Measurements from ENCODE around the gene ARHGAP18. TPM values are rescaled to one million over a fixed set of nuclear protein-coding genes. Genes with fewer than 3 reads are reported as not detected.

Gene ARHGAP18
- total and polyA plus RNA-seq, 2 experiments from 2014 or later = 12.5 to 23.8 TPM

GRCh38 chr6:129707028-129707427 lies 2.9 kb downstream of the ARHGAP18 start:
- peaks cover 37% of the 10 kb centered on the region for H3F3A ChIP-seq (ENCODE audit: insufficient read depth)
- 0 out of 2 replicates have a peak, but pooled peaks cover 6% of the 10 kb centered on the region for H3K36me3 ChIP-seq (ENCODE audit: low read depth)
- H3K27ac ChIP-seq = no peak overlapping the region
- H3K79me2 ChIP-seq (ENCODE audit: insufficient read depth) = peaks cover 74% of the 10 kb centered on the region
- no peak overlapping the region for H2AFZ ChIP-seq
- no peak overlapping the region for H3K9ac ChIP-seq
- 90 to 93% methylated on average over 6 of the region's 6 CpGs for WGBS, 2 experiments (ENCODE audit: low coverage in 1 of 2, low lambda C conversion rate in 2 of 2, missing lambda C conversion rate in 2 of 2)
- in situ Hi-C loops (cut with MboI) = no loop called here
- no peak overlapping the region for H3K4me2 ChIP-seq (ENCODE audit: unreplicated experiment)
- no peak for DNase-seq
- no peaks in the 10 kb centered on the region for H4K20me1 ChIP-seq (ENCODE audit: insufficient read depth)
- TF ChIP-seq EZH2phosphoT487 (IDR thresholded peaks at IDR 0.05; ENCODE audit: insufficient read depth, low read depth) = no peak
- TF ChIP-seq EZH2 (IDR thresholded peaks at IDR 0.05; ENCODE audit: insufficient read depth, poor library complexity, severe bottlenecking) = no peak
- H3K4me1 ChIP-seq (ENCODE audit: insufficient read depth) = peaks cover 30% of the 10 kb centered on the region
- H3K9me3 ChIP-seq (ENCODE audit: low read depth) = no peaks in the 10 kb centered on the region
- H3K27me3 ChIP-seq (replicated peaks; ENCODE audit: insufficient read depth) = no peaks in the 10 kb centered on the region
- no peak overlapping the region for H3K4me3 ChIP-seq
- no peaks in the 10 kb centered on the region for H3K9me2 ChIP-seq (ENCODE audit: insufficient read depth)

- no peak overlapping the region for H3K4me2 ChIP-seq (ENCODE audit: unreplicated experiment)
- H2AFZ ChIP-seq = no peak overlapping the region
- no peak overlapping the region for H3K27ac ChIP-seq
- H3F3A ChIP-seq (ENCODE audit: insufficient read depth) = peaks cover 50% of the 10 kb centered on the region
- no peaks in the 10 kb centered on the region for H3K27me3 ChIP-seq (replicated peaks; ENCODE audit: insufficient read depth)
- H3K9me2 ChIP-seq (ENCODE audit: insufficient read depth) = no peaks in the 10 kb centered on the region
- TF ChIP-seq EZH2phosphoT487 (IDR thresholded peaks at IDR 0.05; ENCODE audit: insufficient read depth, low read depth) = no peak
- no peak for TF ChIP-seq EZH2 (IDR thresholded peaks at IDR 0.05; ENCODE audit: insufficient read depth, poor library complexity, severe bottlenecking)
- no peaks in the 10 kb centered on the region for H4K20me1 ChIP-seq (ENCODE audit: insufficient read depth)
- no peak overlapping the region for H3K9ac ChIP-seq
- H3K79me2 ChIP-seq (ENCODE audit: insufficient read depth) = peaks cover 81% of the 10 kb centered on the region
- H3K36me3 ChIP-seq (ENCODE audit: low read depth) = 0 out of 2 replicates have a peak, but pooled peaks cover 6% of the 10 kb centered on the region
- H3K4me1 ChIP-seq (ENCODE audit: insufficient read depth) = peaks cover 48% of the 10 kb centered on the region
- in situ Hi-C loops (cut with MboI) = no loop called here
- no peak for DNase-seq
- H3K9me3 ChIP-seq (ENCODE audit: low read depth) = no peaks in the 10 kb centered on the region
- no peak overlapping the region for H3K4me3 ChIP-seq
These were observed 4.8 kb downstream of the ARHGAP18 start for GRCh38 chr6:129705212-129705611.

GRCh38 chr6:129704708-129705107 lies 5.3 kb downstream of the ARHGAP18 start:
- Histone ChIP-seq H2AFZ (no peak overlapping the region), H3K27ac (no peak overlapping the region), H4K20me1 (ENCODE audit: insufficient read depth) (no peaks in the 10 kb centered on the region), H3K4me1 (ENCODE audit: insufficient read depth) (peaks cover 53% of the 10 kb centered on the region), H3K9me3 (ENCODE audit: low read depth) (no peaks in the 10 kb centered on the region), H3F3A (ENCODE audit: insufficient read depth) (peaks cover 49% of the 10 kb centered on the region), H3K27me3 (replicated peaks; ENCODE audit: insufficient read depth) (no peaks in the 10 kb centered on the region), H3K79me2 (ENCODE audit: insufficient read depth) (peaks cover 86% of the 10 kb centered on the region), H3K9ac (no peak overlapping the region), H3K36me3 (ENCODE audit: low read depth) (0 out of 2 replicates have a peak, but pooled peaks cover 6% of the 10 kb centered on the region), H3K4me2 (ENCODE audit: unreplicated experiment) (no peak overlapping the region), H3K9me2 (ENCODE audit: insufficient read depth) (no peaks in the 10 kb centered on the region), H3K4me3 (no peak overlapping the region)
- in situ Hi-C loops (cut with MboI) = no loop called here
- DNase-seq = no peak
- TF ChIP-seq EZH2 (IDR thresholded peaks at IDR 0.05; ENCODE audit: insufficient read depth, poor library complexity, severe bottlenecking) (no peak), EZH2phosphoT487 (IDR thresholded peaks at IDR 0.05; ENCODE audit: insufficient read depth, low read depth) (no peak)

GRCh38 chr6:129701721-129702455 lies 8.1 kb downstream of the ARHGAP18 start:
- peak overlapping the region; percentile 75 for H3K9ac ChIP-seq
- peaks cover 39% of the 10 kb centered on the region for H3F3A ChIP-seq (ENCODE audit: insufficient read depth)
- H3K9me3 ChIP-seq (ENCODE audit: low read depth) = no peaks in the 10 kb centered on the region
- peak overlapping the region; percentile 67 for H3K4me2 ChIP-seq (ENCODE audit: unreplicated experiment)
- WGBS, 2 experiments (ENCODE audit: low coverage in 1 of 2, low lambda C conversion rate in 2 of 2, missing lambda C conversion rate in 2 of 2) = 59 to 67% methylated on average over 4 of the region's 4 CpGs
- peaks cover 89% of the 10 kb centered on the region for H3K79me2 ChIP-seq (ENCODE audit: insufficient read depth)
- 0 out of 2 replicates have a peak, but pooled peaks cover 6% of the 10 kb centered on the region for H3K36me3 ChIP-seq (ENCODE audit: low read depth)
- peak overlapping the region; percentile 92 for H3K27ac ChIP-seq
- peak; percentile 87 for DNase-seq
- H2AFZ ChIP-seq = peak overlapping the region; percentile 19; the same call in 1 of the 2 replicates
- peaks cover 41% of the 10 kb centered on the region for H3K4me1 ChIP-seq (ENCODE audit: insufficient read depth)
- in situ Hi-C loops (cut with MboI) = no loop called here
- H3K4me3 ChIP-seq = 0 out of 2 replicates have a peak overlapping the region, but pooled peaks have one; percentile 30
- H4K20me1 ChIP-seq (ENCODE audit: insufficient read depth) = no peaks in the 10 kb centered on the region
- TF ChIP-seq EZH2 (IDR thresholded peaks at IDR 0.05; ENCODE audit: insufficient read depth, poor library complexity, severe bottlenecking) = no peak
- no peak for TF ChIP-seq EZH2phosphoT487 (IDR thresholded peaks at IDR 0.05; ENCODE audit: insufficient read depth, low read depth)
- no peaks in the 10 kb centered on the region for H3K9me2 ChIP-seq (ENCODE audit: insufficient read depth)
- H3K27me3 ChIP-seq (replicated peaks; ENCODE audit: insufficient read depth) = no peaks in the 10 kb centered on the region
